HG02759 (cell line): ENCODE data around the gene CHPT1.
"Not testable (repeated sequence)": the region's sequence is repeated elsewhere in the genome, so short reads cannot be mapped to it uniquely, and the experiment has no call there.

Experiments used
- ATAC-seq: cut with Tn5 transposase; IDR thresholded peaks from one replicate; pipeline ENCODE4 v1.9.1; 2021; ENCODE audit warnings: mild to moderate bottlenecking, moderate library complexity; ENCODE audit not compliant: unreplicated experiment

The CHPT1 gene

GRCh38 chr12:101697197-101697929, at the start of gene CHPT1:
Gene CHPT1 (plus strand): TSS chr12:101697640. CDS start chr12:101697862, 222 bp downstream.
- peak; percentile 70 for ATAC-seq

GRCh38 chr12:101647711-101648110, 49.7 kb upstream of the CHPT1 start:
- ATAC-seq = no peak

GRCh38 chr12:101648195-101648594, 49.2 kb upstream of the CHPT1 start:
- ATAC-seq = no peak

GRCh38 chr12:101650346-101651117, 46.9 kb upstream of the CHPT1 start:
- no peak for ATAC-seq

- no peak for ATAC-seq
Observed at GRCh38 chr12:101653030-101653429, 44.4 kb upstream of the CHPT1 start.

- ATAC-seq = no peak
Observed at GRCh38 chr12:101653503-101653902, 43.9 kb upstream of the CHPT1 start.

- no peak for ATAC-seq
Observed at GRCh38 chr12:101654442-101654841, 43.0 kb upstream of the CHPT1 start.

- ATAC-seq = no peak
Observed at GRCh38 chr12:101655393-101655792, 42.0 kb upstream of the CHPT1 start.

- ATAC-seq = not testable (repeated sequence)
Observed at GRCh38 chr12:101660662-101661061, 36.8 kb upstream of the CHPT1 start.

- ATAC-seq = no peak
Observed at GRCh38 chr12:101663298-101663697, 34.1 kb upstream of the CHPT1 start.

- ATAC-seq = no peak
Observed at GRCh38 chr12:101664992-101665391, 32.4 kb upstream of the CHPT1 start.

- no peak for ATAC-seq
Observed at GRCh38 chr12:101666052-101666728, 31.2 kb upstream of the CHPT1 start.

GRCh38 chr12:101667591-101667990, 29.8 kb upstream of the CHPT1 start:
- no peak for ATAC-seq

- no peak for ATAC-seq
Observed at GRCh38 chr12:101670007-101670671, 27.3 kb upstream of the CHPT1 start.

- ATAC-seq = peak; percentile 88
Observed at GRCh38 chr12:101671157-101671791, 26.2 kb upstream of the CHPT1 start.

- ATAC-seq = peak; percentile 14
Observed at GRCh38 chr12:101671833-101672232, 25.6 kb upstream of the CHPT1 start.

GRCh38 chr12:101675555-101675954, 21.9 kb upstream of the CHPT1 start:
- no peak for ATAC-seq

GRCh38 chr12:101676497-101676896, 20.9 kb upstream of the CHPT1 start:
- not testable (repeated sequence) for ATAC-seq

GRCh38 chr12:101678081-101678480, 19.4 kb upstream of the CHPT1 start:
- no peak for ATAC-seq

GRCh38 chr12:101680240-101680639, 17.2 kb upstream of the CHPT1 start:
- ATAC-seq = no peak

GRCh38 chr12:101680647-101681046, 16.8 kb upstream of the CHPT1 start:
- no peak for ATAC-seq
